HepG2 (cell line): ENCODE results near the gene JPH3.

Experiments
- KLF16 ChIP-seq, 2 experiments: sonication (generic) in 1 of 2; formaldehyde crosslinking in 1 of 2; IDR thresholded peaks; 2 replicates each; pipeline versions ENCODE4 v1.6.1 to v1.8.0; 2016 to 2023; ENCODE audit warnings: missing genetic modification reagents in 2 of 2, missing compliant biosample characterization in 1 of 2
- POLR2AphosphoS5 ChIP-seq: IDR thresholded peaks from 2 replicates; pipeline ENCODE4 v1.6.1; 2012; ENCODE audit warnings: low read depth, low read length
- RXRB ChIP-seq: IDR thresholded peaks from 2 replicates; pipeline ENCODE4 v1.6.1; 2016; ENCODE audit warnings: borderline replicate concordance, missing genetic modification reagents, missing compliant biosample characterization
- ZNF496 ChIP-seq: sonication (generic); formaldehyde crosslinking; IDR thresholded peaks from 2 replicates; pipeline ENCODE4 v1.8.1; 2023; ENCODE audit warnings: mild to moderate bottlenecking, moderate library complexity, missing genetic modification reagents; ENCODE audit not compliant: insufficient replicate concordance
- ZNF709 ChIP-seq: sonication (generic); formaldehyde crosslinking; IDR thresholded peaks from 2 replicates; pipeline ENCODE4 v1.5.0; 2020; ENCODE audit warnings: mild to moderate bottlenecking, missing genetic modification reagents
- TF ChIP-seq, protein P1 (sequence below): sonication (generic); formaldehyde crosslinking; IDR thresholded peaks from 2 replicates; pipeline ENCODE4 v1.9.0; 2022; ENCODE audit warnings: missing genetic modification reagents, mild to moderate bottlenecking, borderline replicate concordance
- TF ChIP-seq, protein P2 (sequence below): sonication (generic); formaldehyde crosslinking; IDR thresholded peaks from 2 replicates; pipeline ENCODE4 v1.5.1; 2020; ENCODE audit warnings: mild to moderate bottlenecking, missing genetic modification reagents
- TF ChIP-seq, protein P3 (sequence below): sonication (generic); formaldehyde crosslinking; IDR thresholded peaks from 2 replicates; pipeline ENCODE4 v1.8.0; 2022; ENCODE audit warnings: mild to moderate bottlenecking, missing genetic modification reagents, borderline replicate concordance

DNA sequence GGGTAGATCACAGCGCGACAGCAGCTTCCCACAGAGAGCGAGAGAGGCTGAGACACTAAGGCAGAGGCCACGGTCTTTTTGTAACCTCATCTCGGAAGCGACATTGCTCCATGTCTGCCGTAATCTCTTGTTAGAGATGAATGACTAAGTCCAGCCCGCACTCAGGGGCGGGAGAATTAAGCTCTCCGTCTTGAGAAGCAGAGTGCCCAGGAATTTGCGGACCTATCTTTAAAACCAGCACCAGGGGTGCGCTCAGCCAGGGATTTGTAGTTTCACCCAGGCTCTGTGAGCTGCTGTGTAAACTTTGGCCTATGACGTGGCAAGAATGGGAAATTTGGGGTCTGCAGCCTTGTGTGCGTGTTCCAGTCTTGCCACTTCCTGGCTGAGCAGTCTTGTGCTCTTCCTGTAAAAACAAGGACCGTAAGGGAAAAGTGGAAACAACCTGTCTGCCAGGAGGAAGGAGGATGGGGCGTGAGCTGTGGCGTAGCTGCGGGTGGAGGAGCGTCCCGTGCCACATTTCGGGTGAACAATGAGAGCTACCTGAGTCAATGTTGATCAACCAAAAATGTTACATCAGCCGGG lies 16.0 kb upstream of the JPH3 start:
- TF ChIP-seq, protein P1, sequence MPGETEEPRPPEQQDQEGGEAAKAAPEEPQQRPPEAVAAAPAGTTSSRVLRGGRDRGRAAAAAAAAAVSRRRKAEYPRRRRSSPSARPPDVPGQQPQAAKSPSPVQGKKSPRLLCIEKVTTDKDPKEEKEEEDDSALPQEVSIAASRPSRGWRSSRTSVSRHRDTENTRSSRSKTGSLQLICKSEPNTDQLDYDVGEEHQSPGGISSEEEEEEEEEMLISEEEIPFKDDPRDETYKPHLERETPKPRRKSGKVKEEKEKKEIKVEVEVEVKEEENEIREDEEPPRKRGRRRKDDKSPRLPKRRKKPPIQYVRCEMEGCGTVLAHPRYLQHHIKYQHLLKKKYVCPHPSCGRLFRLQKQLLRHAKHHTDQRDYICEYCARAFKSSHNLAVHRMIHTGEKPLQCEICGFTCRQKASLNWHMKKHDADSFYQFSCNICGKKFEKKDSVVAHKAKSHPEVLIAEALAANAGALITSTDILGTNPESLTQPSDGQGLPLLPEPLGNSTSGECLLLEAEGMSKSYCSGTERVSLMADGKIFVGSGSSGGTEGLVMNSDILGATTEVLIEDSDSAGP (CRISPR knock-in tag): no peak
- TF ChIP-seq, protein P2, sequence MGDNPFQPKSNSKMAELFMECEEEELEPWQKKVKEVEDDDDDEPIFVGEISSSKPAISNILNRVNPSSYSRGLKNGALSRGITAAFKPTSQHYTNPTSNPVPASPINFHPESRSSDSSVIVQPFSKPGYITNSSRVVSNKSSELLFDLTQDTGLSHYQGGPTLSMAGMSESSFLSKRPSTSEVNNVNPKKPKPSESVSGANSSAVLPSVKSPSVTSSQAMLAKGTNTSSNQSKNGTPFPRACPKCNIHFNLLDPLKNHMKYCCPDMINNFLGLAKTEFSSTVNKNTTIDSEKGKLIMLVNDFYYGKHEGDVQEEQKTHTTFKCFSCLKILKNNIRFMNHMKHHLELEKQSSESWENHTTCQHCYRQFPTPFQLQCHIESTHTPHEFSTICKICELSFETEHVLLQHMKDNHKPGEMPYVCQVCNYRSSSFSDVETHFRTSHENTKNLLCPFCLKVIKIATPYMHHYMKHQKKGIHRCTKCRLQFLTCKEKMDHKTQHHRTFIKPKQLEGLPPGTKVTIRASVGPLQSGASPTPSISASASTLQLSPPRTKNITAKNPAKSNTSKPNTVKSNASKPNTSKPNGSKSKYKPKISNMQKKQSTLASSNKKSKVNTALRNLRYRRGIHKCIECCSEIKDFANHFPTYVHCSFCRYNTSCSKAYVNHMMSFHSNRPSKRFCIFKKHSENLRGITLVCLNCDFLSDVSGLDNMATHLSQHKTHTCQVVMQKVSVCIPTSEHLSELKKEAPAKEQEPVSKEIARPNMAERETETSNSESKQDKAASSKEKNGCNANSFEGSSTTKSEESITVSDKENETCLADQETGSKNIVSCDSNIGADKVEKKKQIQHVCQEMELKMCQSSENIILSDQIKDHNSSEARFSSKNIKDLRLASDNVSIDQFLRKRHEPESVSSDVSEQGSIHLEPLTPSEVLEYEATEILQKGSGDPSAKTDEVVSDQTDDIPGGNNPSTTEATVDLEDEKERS: no peak
- TF ChIP-seq POLR2AphosphoS5 (no peak), ZNF496 (CRISPR knock-in tag) (no peak), KLF16 (CRISPR knock-in tag; IDR thresholded peaks at IDR 0.05) (no peak), RXRB (CRISPR knock-in tag) (no peak), ZNF709 (no peak)
- TF ChIP-seq, protein P3, sequence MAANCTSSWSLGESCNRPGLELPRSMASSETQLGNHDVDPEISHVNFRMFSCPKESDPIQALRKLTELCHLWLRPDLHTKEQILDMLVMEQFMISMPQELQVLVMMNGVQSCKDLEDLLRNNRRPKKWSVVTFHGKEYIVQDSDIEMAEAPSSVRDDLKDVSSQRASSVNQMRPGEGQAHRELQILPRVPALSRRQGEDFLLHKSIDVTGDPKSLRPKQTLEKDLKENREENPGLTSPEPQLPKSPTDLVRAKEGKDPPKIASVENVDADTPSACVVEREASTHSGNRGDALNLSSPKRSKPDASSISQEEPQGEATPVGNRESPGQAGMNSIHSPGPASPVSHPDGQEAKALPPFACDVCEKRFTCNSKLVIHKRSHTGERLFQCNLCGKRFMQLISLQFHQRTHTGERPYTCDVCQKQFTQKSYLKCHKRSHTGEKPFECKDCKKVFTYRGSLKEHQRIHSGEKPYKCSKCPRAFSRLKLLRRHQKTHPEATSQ (CRISPR knock-in tag): no peak
